SK-N-SH (cell line): ENCODE measurements around the gene FAM204A. TPM values are rescaled to one million over a fixed set of nuclear protein-coding genes. Genes with fewer than 3 reads are reported as not detected.

Source experiments
- CTCF ChIA-PET: fragments of 300-600, 350-600 bp; formaldehyde crosslinking; extraction: SDS; loops from one replicate; lab custom pipeline; 2021; lab: Yijun Ruan, JAX
- POLR2A ChIA-PET: fragments of 350-600 bp; sonication (Branson Sonifier 250); formaldehyde crosslinking; extraction: SDS; loops from one replicate; lab custom pipeline; 2020; ENCODE audit warnings: antibody characterized with exemption, inconsistent platforms; lab: Yijun Ruan, JAX
- DNase-seq: peaks from one replicate; pipeline ENCODE4 v3.0.0; 2012
- H2AFZ ChIP-seq: fragments of 200-600 bp; sonication (generic); 2 replicates; pipeline ENCODE4 v1.8.1; 2016; ENCODE audit warnings: antibody characterized with exemption, mild to moderate bottlenecking, low read depth
- H3F3A ChIP-seq: fragments of 200-600 bp; sonication (generic); replicated peaks from 2 replicates; pipeline ENCODE3; 2016; ENCODE audit warnings: antibody characterized with exemption, mild to moderate bottlenecking; ENCODE audit not compliant: insufficient read depth
- H3K27ac ChIP-seq, 2 experiments: fragments of 200-500 bp in 1 of 2; fragments of 200-600 bp in 1 of 2; sonication (Bioruptor generic) in 1 of 2; sonication (generic), shearing (Covaris generic) in 1 of 2; 2 replicates each; pipeline versions ENCODE4 v1.5.1 to v1.6.1; 2014 to 2016; ENCODE audit warnings: low read depth in 2 of 2, inconsistent platforms in 1 of 2, low read length in 1 of 2, mild to moderate bottlenecking in 1 of 2, mixed read lengths in 1 of 2
- H3K27me3 ChIP-seq: fragments of 200-600 bp; sonication (generic), shearing (Covaris generic); 2 replicates; pipeline ENCODE4 v1.6.1; 2016; ENCODE audit warnings: mixed run types; ENCODE audit not compliant: insufficient read depth
- H3K36me3 ChIP-seq, 2 experiments: fragments of 200-500 bp in 1 of 2; fragments of 200-600 bp in 1 of 2; sonication (Bioruptor generic) in 1 of 2; sonication (generic) in 1 of 2; replicated peaks in 1 of 2; 2 replicates each; pipeline versions ENCODE3 to v1.5.1; 2014 to 2016; ENCODE audit warnings: low read length in 1 of 2, mild to moderate bottlenecking in 1 of 2; ENCODE audit not compliant: insufficient read depth in 2 of 2, control insufficient read depth in 1 of 2
- H3K4me1 ChIP-seq, 2 experiments: fragments of 200-500 bp in 1 of 2; fragments of 200-600 bp in 1 of 2; sonication (Bioruptor generic) in 1 of 2; sonication (generic), shearing (Covaris generic) in 1 of 2; 2 replicates each; pipeline versions ENCODE4 v1.5.1 to v1.6.1; 2014 to 2016; ENCODE audit warnings: low read depth in 1 of 2, low read length in 1 of 2, mixed run types in 1 of 2; ENCODE audit not compliant: insufficient read depth in 2 of 2, control insufficient read depth in 1 of 2
- H3K4me2 ChIP-seq: fragments of 200-600 bp; sonication (generic), shearing (Covaris generic); 2 replicates; pipeline ENCODE4 v1.6.1; 2017; ENCODE audit warnings: mixed run types
- H3K4me3 ChIP-seq, 2 experiments: fragments of 200-500 bp in 1 of 2; fragments of 200-600 bp in 1 of 2; sonication (Bioruptor generic) in 1 of 2; sonication (generic), shearing (Covaris generic) in 1 of 2; 2 replicates each; pipeline versions ENCODE4 v1.5.1 to v1.8.1; 2014 to 2016; ENCODE audit warnings: low read depth in 2 of 2, inconsistent platforms in 1 of 2, low read length in 1 of 2, mild to moderate bottlenecking in 1 of 2, mixed read lengths in 1 of 2, moderate library complexity in 1 of 2
- H3K79me2 ChIP-seq: fragments of 200-600 bp; sonication (generic); 2 replicates; pipeline ENCODE4 v1.8.1; 2017; ENCODE audit warnings: mild to moderate bottlenecking; ENCODE audit not compliant: insufficient read depth
- H3K9ac ChIP-seq: fragments of 200-600 bp; sonication (generic); 2 replicates; pipeline ENCODE4 v1.6.1; 2017; ENCODE audit warnings: mixed run types
- H3K9me2 ChIP-seq: fragments of 200-600 bp; sonication (generic); 2 replicates; pipeline ENCODE4 v1.6.1; 2017; ENCODE audit warnings: mixed run types
- H3K9me3 ChIP-seq: fragments of 200-600 bp; sonication (generic); 2 replicates; pipeline ENCODE4 v1.6.1; 2017; ENCODE audit warnings: mixed run types, mild to moderate bottlenecking, moderate library complexity
- H4K20me1 ChIP-seq: fragments of 200-600 bp; sonication (generic); 2 replicates; pipeline ENCODE4 v1.6.1; 2017; ENCODE audit warnings: mild to moderate bottlenecking, mixed run types; ENCODE audit not compliant: insufficient read depth
- CHD2 ChIP-seq: fragments of 150-350 bp; IDR thresholded peaks from 2 replicates; pipeline ENCODE4 v1.6.1; 2018; ENCODE audit warnings: low read length; ENCODE audit not compliant: partially characterized antibody
- CTCF ChIP-seq: fragments of 200-600 bp; sonication (generic); IDR thresholded peaks from 2 replicates; pipeline ENCODE4 v1.6.1; 2017; ENCODE audit warnings: antibody characterized with exemption, mild to moderate bottlenecking, moderate library complexity
- ELF1 ChIP-seq: IDR thresholded peaks from 2 replicates; pipeline ENCODE4 v1.4.0; 2012
- EP300 ChIP-seq, 2 experiments: IDR thresholded peaks; 2 replicates each; pipeline versions ENCODE4 v1.4.0 to v1.6.1; 2012; ENCODE audit warnings: borderline replicate concordance in 1 of 2, low read depth in 1 of 2, low read length in 1 of 2
- EZH2phosphoT487 ChIP-seq: fragments of 200-600 bp; sonication (generic); IDR thresholded peaks from 2 replicates; pipeline ENCODE4 v1.6.1; 2017; ENCODE audit warnings: low read depth, mixed run types, mild to moderate bottlenecking, antibody characterized with exemption, moderate library complexity, borderline replicate concordance
- FOXM1 ChIP-seq: IDR thresholded peaks from 2 replicates; pipeline ENCODE4 v1.4.0; 2012; ENCODE audit warnings: low read depth, mild to moderate bottlenecking
- GABPA ChIP-seq: IDR thresholded peaks from 2 replicates; pipeline ENCODE4 v1.4.0; 2012; ENCODE audit warnings: low read depth, mild to moderate bottlenecking
- GATA2 ChIP-seq: sonication (generic); formaldehyde crosslinking; IDR thresholded peaks from 2 replicates; pipeline ENCODE4 v1.5.0; 2020; ENCODE audit warnings: mild to moderate bottlenecking, missing genetic modification reagents
- IRF3 ChIP-seq: fragments of 150-350 bp; IDR thresholded peaks from 2 replicates; pipeline ENCODE4 v1.6.1; 2016; ENCODE audit warnings: mild to moderate bottlenecking, low read depth, low read length
- JUND ChIP-seq: IDR thresholded peaks from 2 replicates; pipeline ENCODE4 v1.4.0; 2012
- MAX ChIP-seq: IDR thresholded peaks from 2 replicates; pipeline ENCODE4 v1.4.0; 2012; ENCODE audit warnings: low read depth
- MEF2A ChIP-seq: IDR thresholded peaks from 2 replicates; pipeline ENCODE4 v1.4.0; 2012; ENCODE audit warnings: low read depth, borderline replicate concordance
- NRF1 ChIP-seq: IDR thresholded peaks from 2 replicates; pipeline ENCODE4 v1.6.1; 2012; ENCODE audit warnings: low read depth, mild to moderate bottlenecking, low read length
- PBX3 ChIP-seq: IDR thresholded peaks from 2 replicates; pipeline ENCODE4; 2012
- POLR2AphosphoS5 ChIP-seq: IDR thresholded peaks from 2 replicates; pipeline ENCODE4 v1.6.1; 2012; ENCODE audit warnings: low read depth, low read length
- RFX5 ChIP-seq: IDR thresholded peaks from 2 replicates; pipeline ENCODE4 v1.6.1; 2012; ENCODE audit warnings: mild to moderate bottlenecking, improper control_type of control experiment, low read length
- SMC3 ChIP-seq: IDR thresholded peaks from 2 replicates; pipeline ENCODE4 v1.6.1; 2012; ENCODE audit warnings: low read depth, low read length, improper control_type of control experiment
- TEAD4 ChIP-seq: IDR thresholded peaks from 2 replicates; pipeline ENCODE4 v1.4.0; 2012; ENCODE audit warnings: mild to moderate bottlenecking, borderline replicate concordance; ENCODE audit not compliant: insufficient read depth
- USF2 ChIP-seq: fragments of 150-350 bp; IDR thresholded peaks from 2 replicates; pipeline ENCODE4 v1.6.1; 2017; ENCODE audit warnings: antibody characterized with exemption, low read length, low read depth, borderline replicate concordance
- YY1 ChIP-seq: IDR thresholded peaks from 2 replicates; pipeline ENCODE4 v1.4.0; 2012; ENCODE audit warnings: low read depth, mild to moderate bottlenecking
- polyA plus RNA-seq, 3 experiments: library from polyadenylated mRNA; depleted of rRNA; stranded (reverse); fragments of >200 nt; gene quantifications; 2 replicates each; pipeline ENCODE4 v1.2.3, GENCODE V29; 2012

FAM204A gene
- polyA plus RNA-seq, 1 of the 3 experiments (the other 2 are of a cell fraction): 10.8 TPM

- Histone ChIP-seq H4K20me1 (no peaks in the 10 kb centered on the region), H3K4me2 (no peak overlapping the region), H3K4me3 (no peak overlapping the region), H3K27me3 (no peaks in the 10 kb centered on the region), H3F3A (no peaks in the 10 kb centered on the region), H3K36me3 (no peaks in the 10 kb centered on the region), H3K4me1 (peaks cover 0 to 10% of the 10 kb centered on the region in 2 experiments; a peak in 1 of 4 replicates), H3K9me3 (no peaks in the 10 kb centered on the region), H3K79me2 (no peaks in the 10 kb centered on the region), H2AFZ (no peak overlapping the region), H3K9ac (no peak overlapping the region), H3K9me2 (no peaks in the 10 kb centered on the region), H3K27ac (no peak overlapping the region)
- ChIA-PET POLR2A (no interaction called here), CTCF (no interaction called here)
- no peak for DNase-seq
- no peak for TF ChIP-seq IRF3
- TF ChIP-seq MEF2A: no peak
- no peak for TF ChIP-seq CHD2
- no peak for TF ChIP-seq PBX3
- TF ChIP-seq SMC3: no peak
- TF ChIP-seq EP300 (IDR thresholded peaks at IDR 0.05; ENCODE audit: borderline replicate concordance in 1 of 2, low read depth in 1 of 2, low read length in 1 of 2): no peak
- TF ChIP-seq FOXM1: no peak
- TF ChIP-seq TEAD4: no peak
- no peak for TF ChIP-seq JUND
- no peak for TF ChIP-seq USF2
- no peak for TF ChIP-seq CTCF
- no peak for TF ChIP-seq YY1
- TF ChIP-seq NRF1: no peak
- TF ChIP-seq ELF1: no peak
- no peak for TF ChIP-seq POLR2AphosphoS5
- TF ChIP-seq MAX: no peak
- no peak for TF ChIP-seq GATA2
- TF ChIP-seq RFX5: no peak
- no peak for TF ChIP-seq EZH2phosphoT487
- TF ChIP-seq GABPA: no peak
These were observed 63.5 kb downstream of the FAM204A start for GRCh38 chr10:118278649-118279048.
